Testis (tissue), 3 donors: ENCODE results near the gene WDR5B. TPM values are rescaled to one million over a fixed set of nuclear protein-coding genes. Genes with fewer than 3 reads are reported as not detected.
"Not testable (repeated sequence)": the region's sequence is repeated elsewhere in the genome, so short reads cannot be mapped to it uniquely, and the experiment has no call there.

Experiments
- DNase-seq: peaks from one replicate; pipeline ENCODE4 v3.0.0-alpha.2; 2019
- H3K27ac ChIP-seq, 2 donors: fragments of 200-600 bp; sonication (generic); one replicate each; pipeline ENCODE4 v1.5.1; 2019
- H3K27me3 ChIP-seq: fragments of 200-600 bp; sonication (generic); one replicate; pipeline ENCODE4 v1.5.1; 2019
- H3K36me3 ChIP-seq: fragments of 200-600 bp; sonication (generic); one replicate; pipeline ENCODE4 v1.5.1; 2017; ENCODE audit warnings: low read depth; ENCODE audit errors: missing control alignments
- H3K4me1 ChIP-seq: fragments of 200-600 bp; sonication (generic); one replicate; pipeline ENCODE4 v1.5.1; 2019
- H3K4me3 ChIP-seq, 2 donors: fragments of 200-600 bp; sonication (generic); one replicate each; pipeline ENCODE4 v1.5.1; 2017 to 2019
- H3K9me3 ChIP-seq: fragments of 200-600 bp; sonication (generic); one replicate; pipeline ENCODE4 v1.5.1; 2017
- CTCF ChIP-seq, 3 experiments: fragments of 450-650 bp in 2 of 3; fragments of 200-600 bp in 1 of 3; sonication (generic) in 1 of 3; IDR thresholded peaks; one replicate each; pipeline ENCODE4 v1.5.1; 2016 to 2019; ENCODE audit warnings: antibody characterized with exemption in 3 of 3, mild to moderate bottlenecking in 2 of 3, moderate library complexity in 1 of 3
- POLR2A ChIP-seq: fragments of 450-650 bp; IDR thresholded peaks from one replicate; pipeline ENCODE4 v1.6.1; 2017; ENCODE audit warnings: antibody characterized with exemption, mild to moderate bottlenecking, moderate library complexity
- WGBS, 2 donors: methylation state at CpG; one replicate each; pipeline ENCODE4 v1.1.5; 2018; 5-methylcytosine and 5-hydroxymethylcytosine counted together
- intact Hi-C: fragments of 100-400 bp; cut with DNase I; formaldehyde crosslinking; loops from one replicate; pipeline ENCODE4 v1.15.1; 2023; ENCODE audit warnings: low total_unique reads
- polyA plus RNA-seq: library from polyadenylated mRNA; stranded (reverse); fragments of 350-450 nt; fragmentation: Illumina TruSeq; extraction: RNeasy Lipid Tissue Mini Kit (QIAGEN cat#74804); gene quantifications from one replicate; pipeline ENCODE4 v1.2.3, GENCODE V29; 2014; ENCODE audit warnings: low read depth, low replicate concordance; ENCODE audit not compliant: insufficient read depth
- total RNA-seq, 2 donors: library from RNA; depleted of rRNA; stranded (reverse); fragments of >200 nt; gene quantifications; one replicate each; pipeline ENCODE4 v1.2.3, GENCODE V29; 2016

The WDR5B gene
- total and polyA plus RNA-seq, 3 donors from 2014 or later = 5.1 to 8.9 (median 7.1) TPM

- TF ChIP-seq CTCF (IDR thresholded peaks at IDR 0.05) (no peak), POLR2A (no peak)
- WGBS, 2 donors = 1% methylated on average over 31 of the region's 31 CpGs
These were observed 32.8 kb downstream of the WDR5B start, which contains the start of gene MIX23 for GRCh38 chr3:122382888-122383666. MIX23 (minus strand) TSS chr3:122383231; CDS start chr3:122383224, 7 bp downstream.

GRCh38 chr3:122377975-122378374 lies 37.9 kb downstream of the WDR5B start:
- intact Hi-C loops = no loop called here
- no peak for DNase-seq
- no peak overlapping the region for H3K4me3 ChIP-seq
- H3K27ac ChIP-seq = no peak overlapping the region
- WGBS, 2 donors = 85 to 90% methylated on average over 4 of the region's 4 CpGs
- H3K36me3 ChIP-seq = no peaks in the 10 kb centered on the region
- no peak for TF ChIP-seq POLR2A
- no peak for TF ChIP-seq CTCF (IDR thresholded peaks at IDR 0.05)
- no peaks in the 10 kb centered on the region for H3K9me3 ChIP-seq
- no peaks in the 10 kb centered on the region for H3K4me1 ChIP-seq
- H3K27me3 ChIP-seq = no peaks in the 10 kb centered on the region

More at GRCh38 chr3:122382888-122383666, 32.8 kb downstream of the WDR5B start, which contains the start of gene MIX23:
- Histone ChIP-seq H3K4me1 (no peaks in the 10 kb centered on the region), H3K36me3 (no peaks in the 10 kb centered on the region), H3K27ac (peak within 1 kb of the TSS; percentile 86), H3K9me3 (no peaks in the 10 kb centered on the region), H3K27me3 (no peaks in the 10 kb centered on the region), H3K4me3 (peak within 1 kb of the TSS; percentile 80 to 91)
- intact Hi-C loops = no loop called here
- peak; percentile 93 for DNase-seq

- no peak for DNase-seq
- H3K27ac ChIP-seq = no peak overlapping the region
- intact Hi-C loops = no loop called here
These were observed 41.8 kb downstream of the WDR5B start for GRCh38 chr3:122374034-122374433.

GRCh38 chr3:122366379-122366749 lies 49.5 kb downstream of the WDR5B start:
- H3K9me3 ChIP-seq = no peaks in the 10 kb centered on the region
- no peaks in the 10 kb centered on the region for H3K4me1 ChIP-seq
- WGBS, 2 donors = 93 to 97% methylated on average over 5 of the region's 5 CpGs
- H3K27me3 ChIP-seq = no peaks in the 10 kb centered on the region
- H3K4me3 ChIP-seq = no peak overlapping the region
- TF ChIP-seq POLR2A (no peak), CTCF (IDR thresholded peaks at IDR 0.05) (no peak)
- no peak overlapping the region for H3K27ac ChIP-seq
- H3K36me3 ChIP-seq = no peaks in the 10 kb centered on the region
- intact Hi-C loops = no loop called here
- no peak for DNase-seq

More at GRCh38 chr3:122374034-122374433, 41.8 kb downstream of the WDR5B start:
- Histone ChIP-seq H3K4me1 (no peaks in the 10 kb centered on the region), H3K27me3 (no peaks in the 10 kb centered on the region), H3K9me3 (no peaks in the 10 kb centered on the region), H3K36me3 (no peaks in the 10 kb centered on the region), H3K4me3 (no peak overlapping the region)
- WGBS, 2 donors = 90 to 92% methylated on average over 1 of the region's 1 CpG
- no peak for TF ChIP-seq POLR2A
- no peak for TF ChIP-seq CTCF (IDR thresholded peaks at IDR 0.05)

GRCh38 chr3:122365582-122366378 lies 50.1 kb downstream of the WDR5B start:
- 91 to 94% methylated on average over 10 of the region's 10 CpGs for WGBS, 2 donors
- intact Hi-C loops = not testable (repeated sequence)

More at GRCh38 chr3:122365582-122366378, 50.1 kb downstream of the WDR5B start:
- not testable (repeated sequence) for H3K36me3 ChIP-seq, H3K27me3 ChIP-seq, H3K9me3 ChIP-seq, H3K4me3 ChIP-seq, DNase-seq, H3K4me1 ChIP-seq, H3K27ac ChIP-seq
